GM12874 (cell line): Measurements from ENCODE around the gene GPR3.

Source experiments
- TF ChIP-seq, protein P1 (sequence below): IDR thresholded peaks from 2 replicates; pipeline ENCODE4 v1.5.1; 2011; ENCODE audit warnings: low read depth, mild to moderate bottlenecking, control low read depth, low read length, moderate library complexity; ENCODE audit not compliant: insufficient read depth

GPR3 gene

DNA sequence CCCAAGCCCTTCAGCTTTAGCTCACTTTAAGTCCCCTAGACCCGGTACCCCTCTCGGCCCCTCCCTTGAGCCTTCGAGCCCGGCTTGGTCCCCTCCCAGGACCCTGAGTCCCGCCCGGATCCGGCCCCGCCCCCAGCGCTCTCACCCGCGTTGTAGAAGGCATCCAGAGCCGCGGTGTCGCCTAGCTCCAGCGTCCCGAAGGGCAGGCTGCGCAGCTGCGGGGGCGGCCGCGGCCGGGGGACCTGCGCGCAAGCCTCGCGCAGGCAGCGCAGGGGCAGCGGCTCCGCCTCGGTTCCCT lies 26.4 kb upstream of the GPR3 start:
- TF ChIP-seq, protein P1, sequence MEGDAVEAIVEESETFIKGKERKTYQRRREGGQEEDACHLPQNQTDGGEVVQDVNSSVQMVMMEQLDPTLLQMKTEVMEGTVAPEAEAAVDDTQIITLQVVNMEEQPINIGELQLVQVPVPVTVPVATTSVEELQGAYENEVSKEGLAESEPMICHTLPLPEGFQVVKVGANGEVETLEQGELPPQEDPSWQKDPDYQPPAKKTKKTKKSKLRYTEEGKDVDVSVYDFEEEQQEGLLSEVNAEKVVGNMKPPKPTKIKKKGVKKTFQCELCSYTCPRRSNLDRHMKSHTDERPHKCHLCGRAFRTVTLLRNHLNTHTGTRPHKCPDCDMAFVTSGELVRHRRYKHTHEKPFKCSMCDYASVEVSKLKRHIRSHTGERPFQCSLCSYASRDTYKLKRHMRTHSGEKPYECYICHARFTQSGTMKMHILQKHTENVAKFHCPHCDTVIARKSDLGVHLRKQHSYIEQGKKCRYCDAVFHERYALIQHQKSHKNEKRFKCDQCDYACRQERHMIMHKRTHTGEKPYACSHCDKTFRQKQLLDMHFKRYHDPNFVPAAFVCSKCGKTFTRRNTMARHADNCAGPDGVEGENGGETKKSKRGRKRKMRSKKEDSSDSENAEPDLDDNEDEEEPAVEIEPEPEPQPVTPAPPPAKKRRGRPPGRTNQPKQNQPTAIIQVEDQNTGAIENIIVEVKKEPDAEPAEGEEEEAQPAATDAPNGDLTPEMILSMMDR, result no peak

DNA sequence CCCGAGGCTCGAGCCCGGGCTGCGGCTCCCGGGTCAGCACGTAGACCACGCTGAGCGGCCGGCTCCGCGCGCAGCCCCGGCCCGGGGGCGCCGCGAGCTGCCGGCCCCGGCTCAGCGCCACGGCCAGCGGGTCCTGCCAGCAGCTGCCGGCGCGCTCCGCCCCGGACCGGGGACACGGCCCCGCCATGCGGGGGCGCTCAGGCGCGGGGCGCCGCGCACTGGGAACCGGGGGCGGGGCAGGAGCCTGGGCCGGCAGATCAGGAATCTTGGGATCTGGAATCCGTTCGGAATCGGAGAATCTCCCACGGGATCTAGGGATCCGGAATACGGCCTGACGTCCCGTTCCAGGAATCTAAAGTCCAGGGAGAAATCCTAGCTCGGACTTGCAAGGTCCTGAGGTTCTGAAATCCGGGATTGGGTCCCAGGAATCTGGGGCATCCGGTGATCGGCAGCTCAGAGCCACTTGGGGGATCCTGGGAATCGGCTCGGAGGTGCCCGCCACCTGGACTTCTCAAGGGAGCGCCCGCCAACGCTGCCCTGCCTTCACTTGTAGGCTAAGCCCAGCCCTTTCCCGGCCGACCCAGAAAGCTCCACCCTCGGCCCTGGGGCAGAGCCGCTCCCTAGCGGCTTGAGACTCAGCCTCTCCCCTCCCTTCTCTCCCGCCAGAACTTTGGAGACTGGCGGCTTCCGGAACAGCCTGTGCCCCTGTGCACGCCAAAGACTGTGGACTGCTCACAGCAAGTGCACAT lies 25.8 kb upstream of the GPR3 start, which contains the start of gene MAP3K6:
TSS of gene MAP3K6 (minus strand) at position 551 of the 749 bp plus-strand sequence. CDS start at position 187, 364 bp downstream.
- TF ChIP-seq, protein P1, result peak; percentile 73

DNA sequence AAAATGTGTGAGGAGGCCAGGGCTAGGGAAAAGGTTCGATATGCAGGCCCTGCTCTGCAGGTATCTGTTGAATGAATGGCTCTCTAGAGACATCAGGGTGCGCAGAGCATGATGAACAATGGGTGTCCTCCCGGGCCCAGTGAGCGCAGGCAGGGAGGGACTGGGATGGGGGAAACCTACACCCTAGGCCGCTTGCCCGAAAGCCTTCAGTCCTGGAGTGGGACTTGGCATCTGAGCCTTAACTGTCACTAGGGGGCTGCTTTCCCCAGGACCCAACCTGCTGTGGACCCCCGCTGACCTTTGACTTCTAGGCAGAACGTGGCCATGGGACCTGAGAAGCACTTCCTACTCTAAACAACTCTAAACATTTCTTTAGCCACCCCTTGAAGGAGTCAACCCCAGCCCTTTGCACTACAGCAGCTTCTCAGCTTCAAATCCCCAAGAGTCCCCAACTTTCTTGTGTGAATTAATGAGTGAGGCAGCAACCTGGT lies 25.2 kb upstream of the GPR3 start:
- TF ChIP-seq, protein P1, result no peak

DNA sequence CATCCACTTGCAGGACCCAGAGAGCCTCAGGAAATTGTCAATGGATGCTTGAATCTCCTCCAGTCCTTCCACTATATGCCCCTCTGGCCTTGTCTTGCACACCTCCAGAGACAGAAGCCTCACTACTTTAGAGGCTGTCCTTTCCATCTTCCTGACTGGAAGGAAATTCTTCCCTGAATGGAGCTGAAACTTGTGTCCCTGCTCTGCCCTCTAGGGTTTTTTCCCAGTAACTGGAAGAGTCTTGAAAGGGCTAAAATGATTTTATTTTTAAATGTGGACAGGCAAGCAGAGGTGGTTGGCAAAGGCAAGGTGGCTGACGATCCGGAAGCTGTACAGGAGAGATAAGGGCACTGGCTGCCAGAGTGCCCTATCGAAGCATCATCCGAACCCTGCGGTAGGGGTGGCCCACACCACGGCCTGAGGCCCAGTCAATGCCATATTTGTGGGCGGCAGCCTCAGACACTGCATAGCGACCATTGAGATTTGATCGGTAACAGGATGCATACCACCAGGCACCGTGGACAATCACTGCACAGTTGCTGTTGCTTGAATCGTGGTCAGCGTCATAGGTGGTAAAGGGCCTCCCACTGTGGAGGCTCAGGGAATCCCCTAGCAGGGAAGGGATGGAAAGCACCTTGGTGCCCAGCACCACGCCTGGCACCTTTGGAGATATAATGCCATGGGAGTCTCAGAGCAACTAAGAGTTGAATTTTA lies 23.4 kb upstream of the GPR3 start:
- TF ChIP-seq, protein P1, result no peak

DNA sequence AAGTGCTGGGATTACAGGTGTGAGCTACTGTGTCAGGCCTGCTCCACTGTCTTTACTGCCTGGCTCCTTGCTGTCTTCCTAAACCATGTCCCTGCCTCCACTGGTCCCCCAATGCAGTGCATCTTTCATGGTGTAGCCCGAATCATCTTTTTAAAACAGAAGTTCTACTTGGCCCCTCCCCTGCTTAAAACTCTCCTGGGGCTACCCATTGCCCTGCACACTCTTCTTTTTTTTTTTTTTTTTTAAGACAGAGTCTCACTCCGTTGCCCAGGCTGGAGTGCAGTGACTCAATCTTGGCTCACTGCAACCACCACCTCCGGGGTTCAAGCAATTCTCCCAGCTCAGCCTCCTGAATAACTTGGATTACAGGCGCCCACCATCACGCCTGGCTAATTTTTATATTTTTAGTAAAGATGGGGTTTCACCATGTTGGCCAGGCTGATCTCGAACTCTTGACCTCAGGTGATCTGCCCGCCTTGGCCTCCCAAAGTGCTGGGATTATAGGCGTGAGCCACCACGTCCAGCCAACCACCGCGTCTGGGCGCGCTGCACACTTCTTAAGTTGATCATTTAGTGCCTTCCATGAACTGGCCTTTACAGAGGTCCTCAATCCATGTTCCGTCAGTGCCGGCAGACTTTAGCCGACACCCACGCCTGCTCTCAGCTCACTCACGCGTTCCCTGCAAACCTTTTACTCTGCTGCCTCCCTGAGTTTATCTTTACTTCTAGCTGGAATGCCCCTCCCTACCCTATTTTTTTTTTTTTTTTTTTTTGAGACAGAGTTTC lies 20.2 kb upstream of the GPR3 start:
- TF ChIP-seq, protein P1, result no peak

DNA sequence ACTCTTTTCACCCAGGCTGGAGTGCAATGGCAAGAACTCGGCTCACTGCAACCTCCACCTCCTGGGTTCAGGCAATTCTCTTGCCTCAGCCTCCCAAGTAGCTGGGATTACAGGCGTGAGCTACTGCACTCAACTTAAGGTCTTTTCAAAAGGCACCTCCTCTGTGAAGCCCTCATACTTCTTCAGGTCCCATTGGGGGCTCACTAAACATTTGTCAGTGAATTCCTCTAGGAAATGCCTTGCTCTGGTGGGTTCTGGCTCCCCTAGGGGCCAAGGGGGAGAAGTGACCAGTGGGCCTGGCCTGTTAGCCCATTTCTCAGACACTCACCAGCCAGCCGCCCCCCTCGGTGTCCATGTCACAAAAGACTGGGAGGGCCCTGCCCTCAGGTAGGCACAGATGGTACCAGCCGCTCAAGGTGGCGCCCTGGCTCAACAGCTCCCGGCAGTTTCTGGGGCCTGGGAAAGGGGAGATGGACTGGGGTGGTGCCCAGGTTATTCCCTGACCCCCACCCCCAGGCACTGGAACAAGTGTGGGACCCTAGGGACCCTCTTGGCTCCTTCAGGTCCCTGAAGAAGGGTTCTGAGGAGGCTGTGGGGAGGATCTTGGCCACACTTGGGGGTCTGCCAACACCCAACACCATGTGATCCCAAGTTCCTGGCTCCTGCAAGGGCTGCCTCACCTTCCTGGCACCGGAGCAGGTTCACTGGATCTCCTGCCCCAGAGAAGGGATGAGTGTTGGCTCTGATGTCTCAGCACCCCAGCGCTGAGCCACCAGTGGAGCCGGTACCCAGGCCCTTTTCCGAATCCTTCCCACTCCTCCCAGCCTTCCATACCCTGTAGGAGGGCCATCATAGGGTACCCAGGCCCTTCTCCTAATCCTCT lies 19.4 kb upstream of the GPR3 start:
- TF ChIP-seq, protein P1, result peak; percentile 41
